ENCODE results near the gene DCK.
A peak's percentile ranks its signal among the peaks of the same experiment; 100 is the strongest.

The DCK gene

GRCh38 chr4:70993181-70994068, at the start of gene DCK:
TSS of gene DCK (plus strand) at chr4:70993649. CDS start at chr4:70993836, 187 bp downstream.
- DNase-seq (ENCODE audit: low read depth in 2 of 2), result peak; percentile 64 to 69

- DNase-seq (ENCODE audit: low read depth in 2 of 2), result no peak
Measured at GRCh38 chr4:70945046-70945445, 48.4 kb upstream of the DCK start.

- DNase-seq (ENCODE audit: low read depth in 2 of 2), result no peak
Measured at GRCh38 chr4:70945452-70946055, 47.9 kb upstream of the DCK start.

GRCh38 chr4:70946939-70947338, 46.5 kb upstream of the DCK start:
- DNase-seq (ENCODE audit: low read depth in 2 of 2), result no peak

- no peak for DNase-seq (ENCODE audit: low read depth in 2 of 2)
Measured at GRCh38 chr4:70948665-70949260, 44.7 kb upstream of the DCK start.

GRCh38 chr4:70954032-70954431, 39.4 kb upstream of the DCK start:
- DNase-seq (ENCODE audit: low read depth in 2 of 2), result no peak

- DNase-seq (ENCODE audit: low read depth in 2 of 2), result no peak
Measured at GRCh38 chr4:70956549-70957210, 36.8 kb upstream of the DCK start.

- DNase-seq (ENCODE audit: low read depth in 2 of 2), result no peak
Measured at GRCh38 chr4:70958681-70959080, 34.8 kb upstream of the DCK start.

- no peak for DNase-seq (ENCODE audit: low read depth in 2 of 2)
Measured at GRCh38 chr4:70969076-70969475, 24.4 kb upstream of the DCK start.

GRCh38 chr4:70976252-70976651, 17.2 kb upstream of the DCK start:
- DNase-seq (ENCODE audit: low read depth in 2 of 2), result no peak

GRCh38 chr4:70979445-70980008, 13.9 kb upstream of the DCK start:
- DNase-seq (ENCODE audit: low read depth in 2 of 2), result no peak

- no peak for DNase-seq (ENCODE audit: low read depth in 2 of 2)
Measured at GRCh38 chr4:70980196-70980595, 13.3 kb upstream of the DCK start.

- DNase-seq (ENCODE audit: low read depth in 2 of 2), result no peak
Measured at GRCh38 chr4:70984106-70984505, 9.3 kb upstream of the DCK start.

GRCh38 chr4:70984589-70984988, 8.9 kb upstream of the DCK start:
- no peak for DNase-seq (ENCODE audit: low read depth in 2 of 2)

- no peak for DNase-seq (ENCODE audit: low read depth in 2 of 2)
Measured at GRCh38 chr4:70991596-70991995, 1.9 kb upstream of the DCK start.

GRCh38 chr4:70992391-70992881, 1.0 kb upstream of the DCK start:
- DNase-seq (ENCODE audit: low read depth in 2 of 2), result no peak

- no peak for DNase-seq (ENCODE audit: low read depth in 2 of 2)
Measured at GRCh38 chr4:70994069-70994366, 569 bp downstream of the DCK start.

GRCh38 chr4:70994387-70995099, 1.1 kb downstream of the DCK start:
- no peak for DNase-seq (ENCODE audit: low read depth in 2 of 2)

- no peak for DNase-seq (ENCODE audit: low read depth in 2 of 2)
Measured at GRCh38 chr4:70996018-70996360, 2.5 kb downstream of the DCK start.

- DNase-seq (ENCODE audit: low read depth in 2 of 2), result no peak
Measured at GRCh38 chr4:70997036-70997435, 3.6 kb downstream of the DCK start.

GRCh38 chr4:70997546-70997945, 4.1 kb downstream of the DCK start:
- no peak for DNase-seq (ENCODE audit: low read depth in 2 of 2)

Data from stimulated activated CD8-positive, alpha-beta memory T cell treated with anti-CD3 and anti-CD28 coated beads, Interleukin-2, amount 100 ng/mL, for 1 hour (primary cell).